ENCODE results near the gene SRMS.

- TF ChIP-seq, protein P1, sequence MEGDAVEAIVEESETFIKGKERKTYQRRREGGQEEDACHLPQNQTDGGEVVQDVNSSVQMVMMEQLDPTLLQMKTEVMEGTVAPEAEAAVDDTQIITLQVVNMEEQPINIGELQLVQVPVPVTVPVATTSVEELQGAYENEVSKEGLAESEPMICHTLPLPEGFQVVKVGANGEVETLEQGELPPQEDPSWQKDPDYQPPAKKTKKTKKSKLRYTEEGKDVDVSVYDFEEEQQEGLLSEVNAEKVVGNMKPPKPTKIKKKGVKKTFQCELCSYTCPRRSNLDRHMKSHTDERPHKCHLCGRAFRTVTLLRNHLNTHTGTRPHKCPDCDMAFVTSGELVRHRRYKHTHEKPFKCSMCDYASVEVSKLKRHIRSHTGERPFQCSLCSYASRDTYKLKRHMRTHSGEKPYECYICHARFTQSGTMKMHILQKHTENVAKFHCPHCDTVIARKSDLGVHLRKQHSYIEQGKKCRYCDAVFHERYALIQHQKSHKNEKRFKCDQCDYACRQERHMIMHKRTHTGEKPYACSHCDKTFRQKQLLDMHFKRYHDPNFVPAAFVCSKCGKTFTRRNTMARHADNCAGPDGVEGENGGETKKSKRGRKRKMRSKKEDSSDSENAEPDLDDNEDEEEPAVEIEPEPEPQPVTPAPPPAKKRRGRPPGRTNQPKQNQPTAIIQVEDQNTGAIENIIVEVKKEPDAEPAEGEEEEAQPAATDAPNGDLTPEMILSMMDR (IDR thresholded peaks at IDR 0.05; ENCODE audit: poor library complexity, severe bottlenecking) = no peak
- no peak for TF ChIP-seq EZH2 (IDR thresholded peaks at IDR 0.05; ENCODE audit: borderline replicate concordance, insufficient read depth, low read length, poor library complexity, severe bottlenecking)
- TF ChIP-seq EP300 (conservative IDR thresholded peaks at IDR 0.05; ENCODE audit: poor library complexity, severe bottlenecking) = no peak
- TF ChIP-seq TAF1 (IDR thresholded peaks at IDR 0.05; ENCODE audit: low read depth) = no peak
- no peak for TF ChIP-seq POLR2AphosphoS5 (IDR thresholded peaks at IDR 0.05)
- no peak for TF ChIP-seq REST (IDR thresholded peaks at IDR 0.05; ENCODE audit: borderline replicate concordance)
- TF ChIP-seq SMC3 (conservative IDR thresholded peaks at IDR 0.05; ENCODE audit: poor library complexity) = no peak
- TF ChIP-seq RAD21 (conservative IDR thresholded peaks at IDR 0.05) = no peak
Measured at GRCh38 chr20:63542696-63543095, 4.9 kb downstream of the SRMS start.

Data from neural cell (in vitro differentiated cells).